GM23338 (cell line): Measurements from ENCODE around the gene MYL4. TPM values are rescaled to one million over a fixed set of nuclear protein-coding genes. Genes with fewer than 3 reads are reported as not detected.
A peak's percentile ranks its signal among the peaks of the same experiment; 100 is the strongest.

Experiments used
- ATAC-seq: fragments of 200-7000 bp; cut with Tn5 transposase; 3 replicates; pipeline ENCODE4 v1.9.1; 2020
- DNase-seq: peaks from one replicate; pipeline ENCODE4 v3.0.0-alpha.2; 2015; ENCODE audit warnings: low spot score
- H2AFZ ChIP-seq: fragments of 200-600 bp; sonication (generic); 2 replicates; pipeline ENCODE4 v1.8.0; 2016; ENCODE audit warnings: antibody characterized with exemption, mild to moderate bottlenecking, moderate library complexity
- H3F3A ChIP-seq: fragments of 200-600 bp; sonication (generic); replicated peaks from 2 replicates; pipeline ENCODE4 v1.8.0; 2017; ENCODE audit warnings: antibody characterized with exemption, mixed run types, low read depth
- H3K27ac ChIP-seq: fragments of 200-600 bp; sonication (generic); 2 replicates; pipeline ENCODE4 v1.6.1; 2016; ENCODE audit warnings: low read depth
- H3K27me3 ChIP-seq: fragments of 200-600 bp; sonication (generic); 2 replicates; pipeline ENCODE4 v1.8.0; 2016; ENCODE audit warnings: mild to moderate bottlenecking, mixed run types, moderate library complexity; ENCODE audit not compliant: insufficient read depth
- H3K36me3 ChIP-seq: fragments of 200-600 bp; sonication (generic); 2 replicates; pipeline ENCODE4 v1.8.0; 2016; ENCODE audit warnings: mild to moderate bottlenecking; ENCODE audit not compliant: insufficient read depth
- H3K4me1 ChIP-seq: fragments of 200-600 bp; sonication (generic); 2 replicates; pipeline ENCODE4 v1.8.0; 2016; ENCODE audit warnings: mild to moderate bottlenecking, moderate library complexity; ENCODE audit not compliant: insufficient read depth
- H3K4me2 ChIP-seq: fragments of 200-600 bp; sonication (generic); 2 replicates; pipeline ENCODE4 v1.7.1; 2017; ENCODE audit warnings: mixed run types
- H3K4me3 ChIP-seq: fragments of 200-600 bp; sonication (generic); 2 replicates; pipeline ENCODE4 v1.6.1; 2016; ENCODE audit warnings: mixed run types
- H3K79me2 ChIP-seq: fragments of 200-600 bp; sonication (generic); replicated peaks from 2 replicates; pipeline ENCODE4 v1.8.0; 2017; ENCODE audit warnings: mild to moderate bottlenecking; ENCODE audit not compliant: insufficient read depth
- H3K9me2 ChIP-seq: fragments of 200-600 bp; sonication (generic); 2 replicates; pipeline ENCODE4 v1.8.0; 2017; ENCODE audit not compliant: insufficient read depth
- H4K20me1 ChIP-seq: fragments of 200-600 bp; sonication (generic); replicated peaks from 2 replicates; pipeline ENCODE4 v1.8.0; 2017; ENCODE audit warnings: mild to moderate bottlenecking; ENCODE audit not compliant: insufficient read depth
- H3K27ac Mint-ChIP-seq: 2 replicates; pipeline ENCODE4 v1.8.0; 2020; ENCODE audit warnings: inconsistent platforms, mild to moderate bottlenecking, moderate library complexity, mixed read lengths
- H3K27me3 Mint-ChIP-seq: 3 replicates; pipeline ENCODE4 v1.8.0; 2022; ENCODE audit warnings: low read depth, mild to moderate bottlenecking, moderate library complexity, mixed read lengths, inconsistent platforms; ENCODE audit not compliant: insufficient read depth, poor library complexity
- H3K36me3 Mint-ChIP-seq: 3 replicates; pipeline ENCODE4 v1.8.0; 2021; ENCODE audit warnings: low read depth, mild to moderate bottlenecking, inconsistent platforms, moderate library complexity, mixed read lengths
- H3K4me1 Mint-ChIP-seq: 3 replicates; pipeline ENCODE4 v1.8.0; 2020; ENCODE audit warnings: mild to moderate bottlenecking, inconsistent platforms, mixed read lengths
- H3K4me3 Mint-ChIP-seq: 3 replicates; pipeline ENCODE4 v1.8.0; 2021; ENCODE audit warnings: moderate library complexity, mild to moderate bottlenecking, inconsistent platforms, mixed read lengths
- H3K9me3 Mint-ChIP-seq: 3 replicates; pipeline ENCODE4 v1.8.0; 2020; ENCODE audit warnings: moderate library complexity, mild to moderate bottlenecking, inconsistent platforms, mixed read lengths
- CREB1 ChIP-seq: fragments of 250-450 bp; sonication (Bioruptor Pico); IDR thresholded peaks from 2 replicates; pipeline ENCODE4 v1.5.0; 2020; ENCODE audit warnings: low read depth, mild to moderate bottlenecking, moderate library complexity
- ETS1 ChIP-seq: IDR thresholded peaks from 2 replicates; pipeline ENCODE4 v1.6.1; 2016; ENCODE audit warnings: antibody characterized with exemption
- JUNB ChIP-seq: IDR thresholded peaks from one replicate; pipeline ENCODE4 v1.6.1; 2016; ENCODE audit warnings: antibody characterized with exemption; ENCODE audit not compliant: unreplicated experiment
- NANOG ChIP-seq: IDR thresholded peaks from 2 replicates; pipeline ENCODE4 v1.6.1; 2016; ENCODE audit warnings: antibody characterized with exemption, borderline replicate concordance
- ZNF331 ChIP-seq: fragments of 250-450 bp; sonication (Bioruptor Pico); IDR thresholded peaks from 2 replicates; pipeline ENCODE4 v1.5.0; 2020; ENCODE audit warnings: low read depth, mild to moderate bottlenecking, moderate library complexity
- polyA plus RNA-seq: library from polyadenylated mRNA; unstranded; fragments of >200 nt; fragmentation: Nextera tagmentation; extraction: Ambion mirVana; gene quantifications from 2 replicates; pipeline ENCODE4 v1.2.1, GENCODE V29; 2016
- total RNA-seq: library from RNA; depleted of rRNA; stranded (reverse); fragments of >200 nt; shearing (Covaris generic); gene quantifications from 2 replicates; pipeline ENCODE4 v1.2.3, GENCODE V29; 2014
- TF ChIP-seq, protein P1 (sequence below): fragments of 250-450 bp; sonication (Bioruptor Pico); IDR thresholded peaks from 2 replicates; pipeline ENCODE4 v1.5.0; 2020; ENCODE audit warnings: mild to moderate bottlenecking, moderate library complexity

MYL4 gene
- total and polyA plus RNA-seq, 2 experiments from 2014 or later, result 0.44 TPM; not detected in 1

DNA sequence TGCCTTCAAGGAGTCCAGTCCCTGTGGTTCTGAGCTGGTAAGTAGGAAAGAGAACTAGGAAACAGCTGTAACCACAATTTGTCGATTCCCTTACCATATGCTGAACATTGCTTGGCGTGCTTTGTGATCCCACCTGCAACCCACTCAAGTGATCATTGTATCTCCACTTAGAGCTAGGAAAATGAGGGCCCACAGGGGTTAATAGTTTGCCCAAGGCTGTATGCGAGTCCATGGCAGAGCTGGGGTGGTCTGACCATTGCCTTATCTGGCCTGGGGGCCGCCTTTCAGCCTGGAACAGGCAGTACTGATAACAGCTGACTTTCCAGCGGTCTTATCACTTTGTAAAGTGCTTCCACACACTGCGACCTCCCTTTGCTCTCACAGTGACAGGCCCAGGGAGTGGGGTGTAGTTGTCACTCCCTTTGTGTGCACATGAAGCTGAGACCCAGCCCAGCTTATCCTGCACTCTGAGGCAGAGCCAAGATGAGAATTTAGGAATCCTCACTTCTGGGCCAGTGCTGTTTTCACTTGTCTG lies 9.8 kb downstream of the MYL4 start (continued):
- TF ChIP-seq, protein P1, sequence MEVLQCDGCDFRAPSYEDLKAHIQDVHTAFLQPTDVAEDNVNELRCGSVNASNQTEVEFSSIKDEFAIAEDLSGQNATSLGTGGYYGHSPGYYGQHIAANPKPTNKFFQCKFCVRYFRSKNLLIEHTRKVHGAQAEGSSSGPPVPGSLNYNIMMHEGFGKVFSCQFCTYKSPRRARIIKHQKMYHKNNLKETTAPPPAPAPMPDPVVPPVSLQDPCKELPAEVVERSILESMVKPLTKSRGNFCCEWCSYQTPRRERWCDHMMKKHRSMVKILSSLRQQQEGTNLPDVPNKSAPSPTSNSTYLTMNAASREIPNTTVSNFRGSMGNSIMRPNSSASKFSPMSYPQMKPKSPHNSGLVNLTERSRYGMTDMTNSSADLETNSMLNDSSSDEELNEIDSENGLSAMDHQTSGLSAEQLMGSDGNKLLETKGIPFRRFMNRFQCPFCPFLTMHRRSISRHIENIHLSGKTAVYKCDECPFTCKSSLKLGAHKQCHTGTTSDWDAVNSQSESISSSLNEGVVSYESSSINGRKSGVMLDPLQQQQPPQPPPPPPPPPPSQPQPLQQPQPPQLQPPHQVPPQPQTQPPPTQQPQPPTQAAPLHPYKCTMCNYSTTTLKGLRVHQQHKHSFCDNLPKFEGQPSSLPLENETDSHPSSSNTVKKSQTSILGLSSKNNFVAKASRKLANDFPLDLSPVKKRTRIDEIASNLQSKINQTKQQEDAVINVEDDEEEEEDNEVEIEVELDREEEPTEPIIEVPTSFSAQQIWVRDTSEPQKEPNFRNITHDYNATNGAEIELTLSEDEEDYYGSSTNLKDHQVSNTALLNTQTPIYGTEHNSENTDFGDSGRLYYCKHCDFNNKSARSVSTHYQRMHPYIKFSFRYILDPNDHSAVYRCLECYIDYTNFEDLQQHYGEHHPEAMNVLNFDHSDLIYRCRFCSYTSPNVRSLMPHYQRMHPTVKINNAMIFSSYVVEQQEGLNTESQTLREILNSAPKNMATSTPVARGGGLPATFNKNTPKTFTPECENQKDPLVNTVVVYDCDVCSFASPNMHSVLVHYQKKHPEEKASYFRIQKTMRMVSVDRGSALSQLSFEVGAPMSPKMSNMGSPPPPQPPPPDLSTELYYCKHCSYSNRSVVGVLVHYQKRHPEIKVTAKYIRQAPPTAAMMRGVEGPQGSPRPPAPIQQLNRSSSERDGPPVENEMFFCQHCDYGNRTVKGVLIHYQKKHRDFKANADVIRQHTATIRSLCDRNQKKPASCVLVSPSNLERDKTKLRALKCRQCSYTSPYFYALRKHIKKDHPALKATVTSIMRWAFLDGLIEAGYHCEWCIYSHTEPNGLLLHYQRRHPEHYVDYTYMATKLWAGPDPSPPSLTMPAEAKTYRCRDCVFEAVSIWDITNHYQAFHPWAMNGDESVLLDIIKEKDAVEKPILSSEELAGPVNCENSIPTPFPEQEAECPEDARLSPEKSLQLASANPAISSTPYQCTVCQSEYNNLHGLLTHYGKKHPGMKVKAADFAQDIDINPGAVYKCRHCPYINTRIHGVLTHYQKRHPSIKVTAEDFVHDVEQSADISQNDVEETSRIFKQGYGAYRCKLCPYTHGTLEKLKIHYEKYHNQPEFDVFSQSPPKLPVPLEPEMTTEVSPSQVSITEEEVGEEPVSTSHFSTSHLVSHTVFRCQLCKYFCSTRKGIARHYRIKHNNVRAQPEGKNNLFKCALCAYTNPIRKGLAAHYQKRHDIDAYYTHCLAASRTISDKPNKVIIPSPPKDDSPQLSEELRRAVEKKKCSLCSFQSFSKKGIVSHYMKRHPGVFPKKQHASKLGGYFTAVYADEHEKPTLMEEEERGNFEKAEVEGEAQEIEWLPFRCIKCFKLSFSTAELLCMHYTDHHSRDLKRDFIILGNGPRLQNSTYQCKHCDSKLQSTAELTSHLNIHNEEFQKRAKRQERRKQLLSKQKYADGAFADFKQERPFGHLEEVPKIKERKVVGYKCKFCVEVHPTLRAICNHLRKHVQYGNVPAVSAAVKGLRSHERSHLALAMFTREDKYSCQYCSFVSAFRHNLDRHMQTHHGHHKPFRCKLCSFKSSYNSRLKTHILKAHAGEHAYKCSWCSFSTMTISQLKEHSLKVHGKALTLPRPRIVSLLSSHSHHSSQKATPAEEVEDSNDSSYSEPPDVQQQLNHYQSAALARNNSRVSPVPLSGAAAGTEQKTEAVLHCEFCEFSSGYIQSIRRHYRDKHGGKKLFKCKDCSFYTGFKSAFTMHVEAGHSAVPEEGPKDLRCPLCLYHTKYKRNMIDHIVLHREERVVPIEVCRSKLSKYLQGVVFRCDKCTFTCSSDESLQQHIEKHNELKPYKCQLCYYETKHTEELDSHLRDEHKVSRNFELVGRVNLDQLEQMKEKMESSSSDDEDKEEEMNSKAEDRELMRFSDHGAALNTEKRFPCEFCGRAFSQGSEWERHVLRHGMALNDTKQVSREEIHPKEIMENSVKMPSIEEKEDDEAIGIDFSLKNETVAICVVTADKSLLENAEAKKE, result no peak
- TF ChIP-seq JUNB, result no peak

GRCh38 chr17:47219621-47220475 lies 10.7 kb downstream of the MYL4 start:
- Histone ChIP-seq H3K79me2 (no peaks in the 10 kb centered on the region), H3K27ac (no peak overlapping the region), H3F3A (no peaks in the 10 kb centered on the region), H2AFZ (no peak overlapping the region), H3K4me1 (peaks cover 13% of the 10 kb centered on the region), H3K4me2 (0 out of 2 replicates have a peak overlapping the region, but pooled peaks have one; percentile 34), H3K36me3 (no peaks in the 10 kb centered on the region), H4K20me1 (no peaks in the 10 kb centered on the region), H3K27me3 (no peaks in the 10 kb centered on the region), H3K9me2 (no peaks in the 10 kb centered on the region), H3K4me3 (no peak overlapping the region)
- peaks cover 7% of the 10 kb centered on the region; the same call in 2 of the 3 replicates for H3K36me3 Mint-ChIP-seq
- peaks cover 10% of the 10 kb centered on the region for H3K27me3 Mint-ChIP-seq
- no peak overlapping the region for H3K4me3 Mint-ChIP-seq
- peaks cover 16% of the 10 kb centered on the region for H3K4me1 Mint-ChIP-seq
- peaks cover 16% of the 10 kb centered on the region for H3K9me3 Mint-ChIP-seq
- ATAC-seq (peak; percentile 50), DNase-seq (no peak)
- TF ChIP-seq ETS1 (no peak), ZNF331 (CRISPR knock-in tag) (no peak), CREB1 (CRISPR knock-in tag) (no peak), NANOG (no peak)
- no peak overlapping the region for H3K27ac Mint-ChIP-seq
